H1 (cell line): ENCODE measurements around the gene ZBED4. TPM values are rescaled to one million over a fixed set of nuclear protein-coding genes. Genes with fewer than 3 reads are reported as not detected.

Source experiments
- SIN3A ChIP-seq, 2 experiments: IDR thresholded peaks in 1 of 2; conservative IDR thresholded peaks in 1 of 2; 2 replicates each; pipeline ENCODE4 v1.6.1; 2011 to 2012; ENCODE audit warnings: low read length in 2 of 2, improper control_type of control experiment in 1 of 2, low read depth in 1 of 2, mild to moderate bottlenecking in 1 of 2
- polyA plus RNA-seq, 7 experiments: library from polyadenylated mRNA; depleted of rRNA in 3 of 7; stranded (reverse) in 5 of 7; unstranded in 2 of 7; fragments of >200 nt in 5 of 7; fragments of 200-250 nt in 2 of 7; gene quantifications; 1 replicate in 5 of 7; 2 replicates in 1 of 7; 4 replicates in 1 of 7; pipeline versions ENCODE4 v1.2.1 to v1.2.3, GENCODE V29; 2011 to 2013; ENCODE audit warnings: missing spikeins in 2 of 7, mixed read lengths in 2 of 7
- total RNA-seq: library from RNA; stranded (reverse); fragmentation: NEBNext Ultra II Directional; extraction: Animal tissue kit (Norgen Biotek cat#: 25700); gene quantifications from 2 replicates; pipeline ENCODE4 v1.2.1, GENCODE V29; 2021
- TF ChIP-seq, protein P1 (sequence below): IDR thresholded peaks from 2 replicates; pipeline ENCODE4 v1.6.1; 2012; ENCODE audit warnings: inconsistent platforms

Gene ZBED4
- total and polyA plus RNA-seq, 2 of the 8 experiments (the other 6 are each of a cell fraction or from before 2014, with no cell fraction given): 11.0 to 28.3 TPM

DNA sequence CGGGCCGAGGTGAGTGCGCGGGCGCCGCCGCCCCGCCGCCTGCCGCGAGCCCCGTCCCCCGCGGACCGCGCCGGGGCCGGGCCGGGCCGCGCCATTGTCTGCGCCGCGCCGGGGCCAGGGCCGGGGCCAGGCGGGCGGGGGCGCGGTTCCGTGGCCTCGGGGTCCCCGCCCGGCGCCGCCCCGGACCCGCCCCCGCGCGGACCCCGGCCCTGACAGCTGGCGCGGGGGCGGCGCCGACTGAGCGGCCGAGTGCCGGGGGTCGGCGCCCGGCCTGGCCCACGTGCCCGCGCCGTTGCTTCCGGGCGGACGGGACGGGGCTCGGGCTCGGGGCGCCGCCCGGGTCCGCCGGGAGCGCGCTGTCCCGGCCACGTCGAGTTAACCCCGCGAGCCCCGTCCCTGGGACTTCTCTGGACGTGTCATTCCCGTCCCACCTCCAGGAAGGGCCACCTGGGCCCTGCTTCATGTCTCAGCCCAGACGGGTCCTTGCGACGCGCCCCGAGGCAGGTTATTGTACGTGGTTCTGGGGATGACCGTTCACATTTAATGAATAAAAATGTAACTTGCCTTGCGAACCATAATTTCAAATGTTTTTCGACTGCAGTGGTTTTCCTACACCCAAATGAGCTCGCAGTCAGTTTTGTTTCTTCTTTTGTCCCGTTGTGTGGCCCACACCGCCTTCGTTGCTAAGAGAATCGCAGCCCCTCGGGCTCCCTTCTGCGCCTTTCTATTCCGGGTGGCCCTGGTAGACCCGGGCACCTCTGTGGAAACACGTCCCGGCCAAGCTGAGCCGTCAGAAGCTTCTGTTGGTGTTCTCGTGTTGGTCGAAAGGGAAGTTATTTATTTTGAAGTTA lies 562 bp downstream of the ZBED4 start (continued):
- TF ChIP-seq, protein P1, sequence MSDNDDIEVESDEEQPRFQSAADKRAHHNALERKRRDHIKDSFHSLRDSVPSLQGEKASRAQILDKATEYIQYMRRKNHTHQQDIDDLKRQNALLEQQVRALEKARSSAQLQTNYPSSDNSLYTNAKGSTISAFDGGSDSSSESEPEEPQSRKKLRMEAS: peak; percentile 2; the same call in 1 of the 2 replicates
- TF ChIP-seq SIN3A (conservative IDR thresholded peaks at IDR 0.05 in 1 of 2, IDR thresholded peaks at IDR 0.05 in 1 of 2; ENCODE audit: low read depth in 1 of 2, low read length in 2 of 2): peak; percentile 51 to 62; a peak in 3 of 4 replicates
